Right lobe of liver (tissue), 4 donors: ENCODE results near the gene TMX4.

Experiments
- POLR2A ChIP-seq: fragments of 450-650 bp; IDR thresholded peaks from one replicate; pipeline ENCODE4 v1.6.1; 2017; ENCODE audit warnings: antibody characterized with exemption, mild to moderate bottlenecking
- TF ChIP-seq, protein P1 (sequence below), 4 donors: fragments of 200-600 bp in 3 of 4; fragments of 450-650 bp in 1 of 4; IDR thresholded peaks; one replicate each; pipeline versions ENCODE4 v1.5.1 to v1.8.0; 2016 to 2022; ENCODE audit warnings: antibody characterized with exemption in 4 of 4, mild to moderate bottlenecking in 2 of 4
- donor health status: DM: no; HTN: no; CAD: no.
- donor health status: DM: no; HTN: no; CAD: no.
- donor health status: DM: no; HTN: yes; CAD: no.

DNA sequence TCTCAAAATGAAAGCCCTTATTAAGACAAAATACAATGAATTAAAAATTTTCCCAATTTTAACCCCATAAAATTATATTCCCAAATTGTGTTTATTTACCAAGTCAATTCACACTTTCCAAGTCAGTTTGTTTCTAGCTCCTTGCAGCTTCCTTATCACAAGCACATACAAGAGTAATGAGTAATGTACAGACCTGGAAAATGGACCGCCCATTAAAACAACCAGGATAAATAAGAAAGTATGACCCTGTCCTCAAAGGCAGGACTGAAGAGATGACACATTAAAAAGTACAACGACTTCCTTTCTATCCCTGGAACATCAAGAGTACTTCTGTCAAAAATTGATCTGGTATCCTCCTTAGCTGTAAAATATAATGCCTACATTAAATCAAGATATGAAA is 47.1 kb upstream of the TMX4 start:
- TF ChIP-seq, protein P1, sequence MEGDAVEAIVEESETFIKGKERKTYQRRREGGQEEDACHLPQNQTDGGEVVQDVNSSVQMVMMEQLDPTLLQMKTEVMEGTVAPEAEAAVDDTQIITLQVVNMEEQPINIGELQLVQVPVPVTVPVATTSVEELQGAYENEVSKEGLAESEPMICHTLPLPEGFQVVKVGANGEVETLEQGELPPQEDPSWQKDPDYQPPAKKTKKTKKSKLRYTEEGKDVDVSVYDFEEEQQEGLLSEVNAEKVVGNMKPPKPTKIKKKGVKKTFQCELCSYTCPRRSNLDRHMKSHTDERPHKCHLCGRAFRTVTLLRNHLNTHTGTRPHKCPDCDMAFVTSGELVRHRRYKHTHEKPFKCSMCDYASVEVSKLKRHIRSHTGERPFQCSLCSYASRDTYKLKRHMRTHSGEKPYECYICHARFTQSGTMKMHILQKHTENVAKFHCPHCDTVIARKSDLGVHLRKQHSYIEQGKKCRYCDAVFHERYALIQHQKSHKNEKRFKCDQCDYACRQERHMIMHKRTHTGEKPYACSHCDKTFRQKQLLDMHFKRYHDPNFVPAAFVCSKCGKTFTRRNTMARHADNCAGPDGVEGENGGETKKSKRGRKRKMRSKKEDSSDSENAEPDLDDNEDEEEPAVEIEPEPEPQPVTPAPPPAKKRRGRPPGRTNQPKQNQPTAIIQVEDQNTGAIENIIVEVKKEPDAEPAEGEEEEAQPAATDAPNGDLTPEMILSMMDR (IDR thresholded peaks at IDR 0.05) = no peak
- no peak for TF ChIP-seq POLR2A
